Activated naive CD8-positive, alpha-beta T cell treated with anti-CD3 and anti-CD28 coated beads, Interleukin-2, amount 50 U/mL, for 16 hours (primary cell): ENCODE measurements around the gene PDGFRB.

Source experiments
- DNase-seq: peaks from one replicate; pipeline ENCODE4 v3.0.0-alpha.2; 2020; ENCODE audit warnings: low read depth, low spot score

PDGFRB gene

GRCh38 chr5:150114773-150115408 is 40.8 kb downstream of the PDGFRB start:
- no peak for DNase-seq

- no peak for DNase-seq
These were observed 41.5 kb downstream of the PDGFRB start for GRCh38 chr5:150114102-150114641.

- no peak for DNase-seq
These were observed 42.4 kb downstream of the PDGFRB start for GRCh38 chr5:150113047-150113744.

GRCh38 chr5:150112201-150113046 is 43.2 kb downstream of the PDGFRB start:
- no peak for DNase-seq

GRCh38 chr5:150111122-150111521 is 44.5 kb downstream of the PDGFRB start:
- no peak for DNase-seq

- no peak for DNase-seq
These were observed 45.7 kb downstream of the PDGFRB start for GRCh38 chr5:150109921-150110320.

GRCh38 chr5:150108711-150109514 is 46.7 kb downstream of the PDGFRB start:
- no peak for DNase-seq

- no peak for DNase-seq
These were observed 47.7 kb downstream of the PDGFRB start for GRCh38 chr5:150107909-150108447.

- DNase-seq = no peak
These were observed 48.8 kb downstream of the PDGFRB start for GRCh38 chr5:150106674-150107426.

- DNase-seq = no peak
These were observed 49.6 kb downstream of the PDGFRB start for GRCh38 chr5:150105928-150106615.

- no peak for DNase-seq
These were observed 51.1 kb downstream of the PDGFRB start for GRCh38 chr5:150104550-150104870.

- DNase-seq = no peak
These were observed 51.7 kb downstream of the PDGFRB start for GRCh38 chr5:150103678-150104549.

GRCh38 chr5:150101023-150101422 is 54.6 kb downstream of the PDGFRB start:
- DNase-seq = no peak

- no peak for DNase-seq
These were observed 58.5 kb downstream of the PDGFRB start for GRCh38 chr5:150097152-150097551.

- no peak for DNase-seq
These were observed 63.4 kb downstream of the PDGFRB start for GRCh38 chr5:150092159-150092787.

- no peak for DNase-seq
These were observed 69.5 kb downstream of the PDGFRB start, which contains the start of gene CSF1R for GRCh38 chr5:150085950-150086715. Gene CSF1R, minus strand, starts transcription at chr5:150086554. Its CDS starts 127 bp downstream, at chr5:150086427.

- DNase-seq = no peak
These were observed 70.3 kb downstream of the PDGFRB start for GRCh38 chr5:150085191-150085912.
